Stimulated activated CD4-positive, alpha-beta T cell treated with anti-CD3 and anti-CD28 coated beads, Interleukin-4, amount 100 ng/mL, for 24 hours (primary cell): ENCODE results near the gene HPCAL1.
"Not testable (repeated sequence)": the region's sequence is repeated elsewhere in the genome, so short reads cannot be mapped to it uniquely, and the experiment has no call there.

ENCODE experiments used
- DNase-seq: peaks from one replicate; pipeline ENCODE4 v3.0.0-alpha.2; 2020

The HPCAL1 gene

GRCh38 chr2:10302479-10303180 lies at the start of gene HPCAL1:
HPCAL1 (plus strand) TSS chr2:10302904; CDS start chr2:10419758, 116,854 bp downstream.
- peak; percentile 73 for DNase-seq

DNA sequence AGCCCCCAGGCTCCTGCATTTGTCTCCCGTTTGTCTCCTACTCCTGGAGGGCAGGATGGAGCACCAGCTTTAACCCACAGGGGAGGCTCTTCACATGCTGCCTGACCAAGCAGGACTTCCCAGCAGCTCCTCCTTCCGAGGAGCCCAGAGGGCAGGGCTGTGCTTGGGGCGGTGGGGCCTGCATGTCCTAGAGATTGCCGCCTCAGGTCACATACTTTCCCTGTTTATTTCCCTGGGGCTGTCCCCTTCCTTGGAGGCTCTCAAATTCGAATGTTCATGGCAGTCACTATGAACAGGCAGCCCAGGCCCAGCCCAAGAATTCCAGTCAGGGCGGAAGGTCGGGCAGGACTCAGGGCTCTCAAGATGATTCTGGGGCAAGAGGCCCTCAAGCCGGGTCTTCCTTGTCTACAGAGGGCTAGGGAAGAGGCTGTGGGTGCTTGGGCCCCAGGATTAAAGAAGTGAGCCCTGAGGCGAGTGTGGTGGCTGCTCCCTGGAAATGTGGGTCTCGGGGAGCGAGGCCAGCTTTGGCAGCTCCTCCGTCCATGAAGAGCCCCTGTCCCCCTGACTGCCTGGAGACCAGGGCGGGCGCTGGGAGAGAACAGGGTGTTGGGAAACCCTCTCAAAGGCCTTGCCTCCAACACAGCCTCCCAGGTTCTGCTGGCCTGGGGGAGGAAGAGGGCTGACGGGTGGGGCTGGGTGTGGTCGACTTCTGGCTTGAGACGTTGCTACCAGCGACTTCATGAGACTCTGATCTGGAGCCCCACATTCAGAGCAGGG lies 48.9 kb upstream of the HPCAL1 start:
- no peak for DNase-seq

DNA sequence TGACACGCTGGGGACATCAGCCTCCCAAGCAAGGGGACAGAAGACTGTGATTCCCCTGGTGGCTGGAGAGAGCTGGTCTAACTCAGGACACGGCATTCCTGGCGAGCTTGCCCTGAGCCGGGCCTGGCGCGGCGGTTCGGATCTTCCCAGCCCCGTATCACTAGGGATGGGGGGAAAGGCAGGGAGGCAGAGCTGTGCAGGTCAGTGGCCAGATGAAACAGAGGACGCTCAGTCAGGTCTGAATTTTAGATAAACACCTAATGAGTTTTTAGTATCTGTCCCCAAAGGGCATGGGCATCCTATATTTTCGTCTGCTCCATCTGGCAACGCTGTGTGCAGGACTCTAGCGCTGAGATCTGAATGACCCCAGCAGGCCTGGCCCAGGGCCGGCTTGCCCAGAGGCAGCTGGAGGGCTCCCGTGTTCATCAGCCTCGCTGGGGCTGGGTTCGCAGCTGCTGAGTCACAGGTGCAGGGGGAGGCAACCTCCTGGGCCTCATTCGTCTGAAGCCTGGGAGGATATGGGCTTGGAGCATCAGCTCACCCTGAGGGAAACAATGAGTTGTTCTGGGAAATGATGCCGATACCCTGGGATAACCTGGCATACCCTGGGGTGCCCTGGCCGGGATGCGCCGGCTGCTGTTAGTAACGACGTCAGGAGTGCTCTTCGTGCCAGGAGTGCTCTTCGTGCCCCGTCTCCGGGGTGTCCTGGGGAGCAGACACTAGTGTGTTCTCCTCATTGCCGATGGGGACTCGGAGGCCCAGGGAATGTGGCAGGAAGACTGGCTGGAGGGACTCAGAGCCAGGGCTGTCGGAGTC lies 48.1 kb upstream of the HPCAL1 start:
- DNase-seq = no peak

- DNase-seq = no peak
These were observed 47.3 kb upstream of the HPCAL1 start for GRCh38 chr2:10255189-10256030.

DNA sequence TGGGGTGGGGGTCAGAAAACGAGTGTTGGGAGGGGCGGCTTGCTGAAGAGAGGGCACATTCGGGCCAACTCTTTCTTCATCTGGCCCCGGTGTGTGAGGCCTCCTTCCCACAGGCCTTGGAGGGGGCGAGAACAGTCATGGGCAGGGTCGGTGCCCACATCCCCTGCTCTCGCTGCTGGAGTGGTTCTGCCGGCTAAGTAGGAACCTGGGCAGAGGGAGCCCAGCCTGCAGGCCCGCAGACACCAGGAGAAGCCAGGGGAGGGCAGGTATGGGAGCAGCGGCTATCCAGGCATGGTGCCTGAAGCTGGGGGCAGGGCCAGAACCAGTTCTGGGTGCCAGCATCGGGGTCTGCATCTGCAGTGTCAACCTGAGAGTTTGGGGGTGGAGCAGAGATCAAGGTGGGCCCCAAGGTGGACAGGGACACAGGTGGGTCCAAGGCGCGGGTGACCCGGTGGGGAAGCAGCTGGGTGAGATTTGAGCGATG lies 46.6 kb upstream of the HPCAL1 start:
- DNase-seq = no peak

GRCh38 chr2:10256515-10257031 lies 46.1 kb upstream of the HPCAL1 start:
- no peak for DNase-seq

DNA sequence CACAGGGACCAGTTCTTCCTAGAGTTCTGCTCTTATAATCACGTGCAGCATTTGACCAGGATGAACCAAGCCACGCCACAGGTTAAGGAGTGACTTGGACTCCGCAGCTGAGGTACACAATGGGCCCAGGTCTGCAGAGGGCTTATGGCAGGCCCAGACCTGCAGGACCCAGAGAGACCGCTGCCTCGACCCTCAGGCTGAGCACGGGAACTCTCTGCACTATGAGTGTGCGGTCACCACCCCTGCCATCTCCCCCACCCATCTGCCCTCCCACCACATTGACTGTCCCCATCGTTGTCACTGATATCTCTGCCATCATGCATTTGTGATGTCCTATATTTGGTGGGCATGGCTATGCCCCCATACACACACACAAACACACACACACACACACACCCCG lies 45.7 kb upstream of the HPCAL1 start:
- DNase-seq = no peak

DNA sequence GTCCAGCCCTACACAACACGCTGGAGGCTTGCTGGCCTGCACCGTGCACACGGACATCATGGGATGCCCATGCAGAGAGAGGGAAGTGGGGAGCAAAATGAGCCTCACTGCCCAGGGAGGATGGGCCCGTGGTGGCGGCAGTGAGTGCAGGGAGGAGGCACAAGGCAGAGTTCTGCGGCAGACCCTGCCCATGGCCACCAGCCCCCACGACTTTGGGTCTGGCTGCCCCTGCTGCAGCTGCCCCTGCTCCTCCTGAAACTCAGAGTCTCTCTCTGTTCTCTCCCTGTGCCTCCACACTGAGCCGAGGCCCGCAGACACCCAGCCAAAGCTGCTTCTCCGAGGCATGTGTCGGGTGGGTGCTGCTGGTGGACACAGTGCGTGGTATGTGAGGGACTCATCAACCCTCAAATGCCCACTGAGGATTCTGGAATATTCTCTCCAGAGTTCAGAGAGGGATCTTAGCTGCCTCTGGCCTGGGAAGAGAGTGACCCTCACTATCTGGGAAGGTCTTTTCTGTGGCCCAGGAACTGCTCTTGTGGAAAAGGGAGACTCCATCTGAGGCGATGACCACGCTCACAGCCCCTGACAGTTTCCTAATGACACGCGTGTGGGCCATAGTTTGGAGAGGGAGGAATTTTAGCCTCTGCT lies 45.1 kb upstream of the HPCAL1 start:
- no peak for DNase-seq

DNA sequence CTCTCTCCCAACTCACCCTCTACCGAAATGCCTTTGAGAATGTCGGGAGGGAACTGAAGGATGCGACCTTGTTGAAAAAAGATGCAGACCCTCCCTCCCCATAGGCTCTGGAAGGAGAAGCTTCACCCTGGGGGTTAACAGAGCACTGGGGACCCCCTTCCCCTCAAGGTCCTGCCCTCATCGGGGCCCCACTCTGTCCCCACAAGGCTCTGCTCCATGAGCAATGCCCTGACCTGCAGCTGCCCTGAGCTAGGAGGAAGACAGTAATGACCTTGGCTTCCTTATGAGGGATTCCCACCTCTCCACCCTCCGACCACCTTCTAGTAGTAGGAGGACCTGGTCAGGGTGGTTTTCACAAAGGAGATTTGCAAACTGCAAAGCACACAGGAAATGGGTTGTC lies 44.4 kb upstream of the HPCAL1 start:
- no peak for DNase-seq

GRCh38 chr2:10258726-10259125 lies 44.0 kb upstream of the HPCAL1 start:
- DNase-seq = no peak

DNA sequence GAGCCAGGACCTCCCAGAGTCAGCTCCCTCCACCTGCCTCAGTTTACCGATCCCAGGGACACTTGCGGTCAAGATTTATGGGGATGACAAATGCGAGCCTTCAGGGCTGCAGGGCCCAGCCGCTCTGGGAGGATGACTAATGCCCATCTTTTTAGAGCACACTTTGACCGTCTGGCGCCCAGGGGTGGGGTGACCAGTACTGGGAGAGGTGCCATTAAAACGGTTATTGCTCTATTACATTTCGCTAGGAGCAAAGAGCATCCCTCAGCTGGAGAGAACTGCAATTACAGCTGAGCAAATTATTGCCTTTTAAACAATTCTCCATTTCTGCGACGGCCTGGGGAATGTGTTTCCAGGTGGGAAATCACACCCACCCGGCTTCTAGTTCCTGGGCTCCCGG lies 42.6 kb upstream of the HPCAL1 start:
- no peak for DNase-seq

DNA sequence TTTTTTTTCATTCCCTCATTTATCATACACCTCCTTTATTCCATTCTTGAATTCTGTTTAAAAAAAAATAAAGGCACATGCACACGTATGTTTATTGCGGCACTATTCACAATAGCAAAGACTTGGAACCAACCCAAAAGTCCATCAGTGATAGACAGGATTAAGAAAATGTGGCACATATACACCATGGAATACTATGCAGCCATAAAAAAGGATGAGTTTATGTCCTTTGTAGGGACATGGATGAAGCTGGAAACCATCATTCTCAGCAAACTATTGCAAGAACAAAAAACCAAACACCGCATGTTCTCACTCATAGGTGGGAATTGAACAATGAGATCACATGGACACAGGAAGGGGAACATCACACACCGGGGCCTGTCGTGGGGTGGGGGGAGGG lies 39.2 kb upstream of the HPCAL1 start:
- not testable (repeated sequence) for DNase-seq

- DNase-seq = no peak
These were observed 38.0 kb upstream of the HPCAL1 start for GRCh38 chr2:10264506-10265328.

- no peak for DNase-seq
These were observed 37.2 kb upstream of the HPCAL1 start for GRCh38 chr2:10265329-10266132.

- DNase-seq = no peak
These were observed 36.5 kb upstream of the HPCAL1 start for GRCh38 chr2:10266133-10266620.

DNA sequence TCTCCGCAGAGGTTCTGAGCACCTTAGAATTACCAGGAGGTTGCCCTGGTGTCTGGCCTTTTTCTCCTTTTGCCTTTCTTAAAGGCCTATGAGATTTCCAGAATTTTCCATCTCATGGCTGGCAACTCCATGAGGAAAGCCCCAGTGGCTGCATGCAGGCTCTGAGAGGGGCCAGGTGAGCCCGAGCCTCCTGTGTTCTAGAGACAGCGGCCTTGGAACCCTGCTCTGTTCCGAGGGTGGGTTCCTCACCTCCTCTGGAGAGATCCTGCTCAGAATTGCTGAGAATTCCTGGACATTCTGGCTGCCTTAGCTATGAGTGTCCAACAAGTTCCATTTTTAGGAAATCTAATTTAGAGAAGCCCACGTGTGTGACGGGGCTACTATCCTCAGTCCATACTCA lies 35.7 kb upstream of the HPCAL1 start:
- DNase-seq = no peak

DNA sequence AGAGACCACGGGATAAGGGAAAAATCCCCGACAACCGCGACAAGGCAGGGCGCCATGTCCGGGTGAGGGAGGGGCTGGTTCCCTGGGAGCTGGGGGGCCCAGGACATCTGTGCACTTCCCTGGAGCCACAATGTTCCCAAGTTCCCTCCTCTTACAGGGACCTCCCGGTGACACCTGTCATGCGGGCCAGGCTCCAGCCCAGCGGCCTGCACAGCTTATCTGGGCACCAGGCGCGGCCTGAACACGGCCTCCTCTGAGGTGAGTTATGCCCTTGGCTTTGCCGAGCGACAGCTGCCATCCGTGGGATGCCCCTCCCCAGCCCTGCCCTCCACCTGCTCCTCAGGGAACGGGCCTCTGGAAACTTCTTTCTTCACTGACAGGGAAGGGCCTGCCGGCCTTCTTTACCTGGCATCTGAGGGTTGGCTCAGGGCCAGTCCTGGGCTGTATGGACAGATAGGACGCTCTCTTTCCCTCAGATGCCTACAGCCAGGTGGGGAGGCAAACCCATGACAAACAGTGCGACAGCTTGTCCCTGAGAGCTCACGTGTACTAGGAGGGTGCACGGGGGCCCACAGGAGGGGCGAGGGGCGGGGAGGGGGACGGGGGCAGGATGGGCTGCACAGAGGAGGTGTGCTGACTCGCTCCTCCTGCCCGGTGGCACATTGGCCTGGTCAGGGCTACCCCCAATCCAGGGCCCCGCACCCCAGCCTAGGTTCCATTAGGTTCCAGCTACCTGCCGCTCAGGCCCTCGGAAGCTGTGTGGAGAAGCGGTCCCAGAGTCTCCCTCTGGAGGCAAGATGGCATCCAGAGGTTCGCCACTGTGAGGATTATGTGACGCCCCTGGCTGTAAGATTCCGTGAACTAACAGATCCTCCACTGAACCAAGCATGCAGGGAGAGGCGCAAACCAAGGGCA lies 34.9 kb upstream of the HPCAL1 start:
- no peak for DNase-seq

GRCh38 chr2:10269291-10269690 lies 33.4 kb upstream of the HPCAL1 start:
- no peak for DNase-seq
